Right atrium auricular region (tissue), 2 donors: Measurements from ENCODE around the gene UBE3A. TPM values are rescaled to one million over a fixed set of nuclear protein-coding genes. Genes with fewer than 3 reads are reported as not detected.

ENCODE experiments used
- DNase-seq: peaks from one replicate; pipeline ENCODE4 v3.0.0-alpha.2; 2019; ENCODE audit warnings: low spot score
- H3K27ac ChIP-seq, 2 donors: fragments of 200-600 bp; sonication (generic); 1 replicate in 1 of 2; 2 replicates in 1 of 2; pipeline ENCODE4 v1.5.1; 2016 to 2019
- H3K27me3 ChIP-seq, 2 donors: fragments of 200-600 bp; sonication (generic); one replicate each; pipeline versions ENCODE4 v1.5.1 to v1.6.0; 2017 to 2019
- H3K36me3 ChIP-seq: fragments of 200-600 bp; sonication (generic); one replicate; pipeline ENCODE4 v1.5.1; 2016
- H3K4me1 ChIP-seq, 2 donors: fragments of 200-600 bp; sonication (generic); one replicate each; pipeline versions ENCODE4 v1.5.1 to v1.6.0; 2017 to 2019
- H3K4me3 ChIP-seq, 2 donors: fragments of 200-600 bp; sonication (generic); 1 replicate in 1 of 2; 2 replicates in 1 of 2; pipeline ENCODE4 v1.5.1; 2017 to 2019; ENCODE audit warnings: mild to moderate bottlenecking in 1 of 2, moderate library complexity in 1 of 2
- H3K9me3 ChIP-seq, 2 donors: fragments of 200-600 bp; sonication (generic); one replicate each; pipeline ENCODE4 v1.5.1; 2019
- CTCF ChIP-seq, 2 donors: fragments of 200-600 bp; sonication (generic); IDR thresholded peaks; one replicate each; pipeline ENCODE4 v1.5.1; 2019; ENCODE audit warnings: antibody characterized with exemption in 2 of 2
- total RNA-seq, 2 donors: library from RNA; depleted of rRNA; stranded (reverse); fragments of >200 nt; gene quantifications; one replicate each; pipeline ENCODE4 v1.1.0, GENCODE V29; 2016

Gene UBE3A
- total RNA-seq, 2 donors from 2014 or later: 63.3 to 65.3 TPM

- Histone ChIP-seq H3K36me3 (no peaks in the 10 kb centered on the region), H3K9me3 (no peaks in the 10 kb centered on the region), H3K4me1 (no peaks in the 10 kb centered on the region), H3K27ac (no peak overlapping the region), H3K4me3 (no peak overlapping the region), H3K27me3 (no peaks in the 10 kb centered on the region)
- DNase-seq: no peak
- no peak for TF ChIP-seq CTCF (IDR thresholded peaks at IDR 0.05)
Observed at GRCh38 chr15:25329696-25330095, 109.1 kb downstream of the UBE3A start.

GRCh38 chr15:25327686-25328085 lies 111.1 kb downstream of the UBE3A start:
- DNase-seq: no peak
- no peaks in the 10 kb centered on the region for H3K36me3 ChIP-seq
- TF ChIP-seq CTCF (IDR thresholded peaks at IDR 0.05): no peak
- H3K27ac ChIP-seq: no peak overlapping the region
- H3K27me3 ChIP-seq: no peaks in the 10 kb centered on the region
- H3K4me3 ChIP-seq: no peak overlapping the region
- H3K4me1 ChIP-seq: no peaks in the 10 kb centered on the region
- H3K9me3 ChIP-seq: no peaks in the 10 kb centered on the region

GRCh38 chr15:25325187-25325586 lies 113.6 kb downstream of the UBE3A start:
- H3K27ac ChIP-seq: no peak overlapping the region
- no peaks in the 10 kb centered on the region for H3K36me3 ChIP-seq
- no peak for TF ChIP-seq CTCF (IDR thresholded peaks at IDR 0.05)
- H3K27me3 ChIP-seq: no peaks in the 10 kb centered on the region
- H3K4me3 ChIP-seq: no peak overlapping the region
- no peaks in the 10 kb centered on the region for H3K9me3 ChIP-seq
- H3K4me1 ChIP-seq: no peaks in the 10 kb centered on the region
- no peak for DNase-seq

- Histone ChIP-seq H3K36me3 (no peaks in the 10 kb centered on the region), H3K27ac (no peak overlapping the region), H3K9me3 (peaks cover 0 to 5% of the 10 kb centered on the region in 2 donors), H3K27me3 (no peaks in the 10 kb centered on the region), H3K4me3 (no peak overlapping the region), H3K4me1 (no peaks in the 10 kb centered on the region)
- no peak for TF ChIP-seq CTCF (IDR thresholded peaks at IDR 0.05)
- DNase-seq: no peak
Observed at GRCh38 chr15:25323420-25323819, 115.4 kb downstream of the UBE3A start.

GRCh38 chr15:25287823-25288222 lies 151.0 kb downstream of the UBE3A start:
- H3K36me3 ChIP-seq: no peaks in the 10 kb centered on the region
- no peaks in the 10 kb centered on the region for H3K27me3 ChIP-seq
- TF ChIP-seq CTCF (IDR thresholded peaks at IDR 0.05): no peak
- H3K4me3 ChIP-seq: no peak overlapping the region
- H3K4me1 ChIP-seq: no peaks in the 10 kb centered on the region
- peaks cover 0 to 24% of the 10 kb centered on the region in 2 donors for H3K9me3 ChIP-seq
- DNase-seq: no peak
- H3K27ac ChIP-seq: no peak overlapping the region
